DND-41 (cell line): ENCODE measurements around the gene PXDC1.
A peak's percentile ranks its signal among the peaks of the same experiment; 100 is the strongest.

ENCODE experiments used
- ATAC-seq: fragments of 200-7000 bp; cut with Tn5 transposase; 3 replicates; pipeline ENCODE4 v1.9.1; 2021; ENCODE audit warnings: low read depth; ENCODE audit not compliant: insufficient read depth
- DNase-seq: peaks from one replicate; pipeline ENCODE4 v3.0.0-alpha.2; 2020
- H2AFZ ChIP-seq: 2 replicates; pipeline ENCODE4 v1.6.0; 2012; ENCODE audit warnings: low read depth, low read length
- H3K27ac ChIP-seq: 2 replicates; pipeline ENCODE4 v1.5.1; 2012; ENCODE audit warnings: low read length, inconsistent platforms
- H3K27me3 ChIP-seq: fragments of 200-600 bp; sonication (generic); 2 replicates; pipeline ENCODE4 v1.6.0; 2012; ENCODE audit warnings: low read length, mild to moderate bottlenecking, inconsistent platforms; ENCODE audit not compliant: insufficient read depth, poor library complexity
- H3K36me3 ChIP-seq: 2 replicates; pipeline ENCODE4 v1.5.1; 2012; ENCODE audit warnings: low read length, inconsistent platforms; ENCODE audit not compliant: insufficient read depth
- H3K4me1 ChIP-seq: 2 replicates; pipeline ENCODE4 v1.5.1; 2012; ENCODE audit warnings: mild to moderate bottlenecking, low read length; ENCODE audit not compliant: insufficient read depth
- H3K4me2 ChIP-seq: 2 replicates; pipeline ENCODE4 v1.6.0; 2012; ENCODE audit warnings: mild to moderate bottlenecking, moderate library complexity, low read length, inconsistent platforms; ENCODE audit not compliant: insufficient read depth
- H3K4me3 ChIP-seq, 2 experiments: fragments of 200-600 bp in 1 of 2; shearing (Covaris generic) in 1 of 2; 2 replicates each; pipeline ENCODE4 v1.5.1; 2012 to 2016; ENCODE audit warnings: inconsistent platforms in 2 of 2, low read length in 2 of 2, mild to moderate bottlenecking in 2 of 2, low read depth in 1 of 2, moderate library complexity in 1 of 2
- H3K79me2 ChIP-seq: 2 replicates; pipeline ENCODE4 v1.6.0; 2012; ENCODE audit warnings: low read length, inconsistent platforms; ENCODE audit not compliant: insufficient read depth
- H3K9ac ChIP-seq: 2 replicates; pipeline ENCODE4 v1.6.0; 2012; ENCODE audit warnings: low read depth, mild to moderate bottlenecking, inconsistent platforms, low read length, moderate library complexity
- H3K9me3 ChIP-seq: 2 replicates; pipeline ENCODE4 v1.5.1; 2012; ENCODE audit warnings: low read length, moderate library complexity, mild to moderate bottlenecking, inconsistent platforms; ENCODE audit not compliant: insufficient read depth, severe bottlenecking
- H4K20me1 ChIP-seq: 2 replicates; pipeline ENCODE4 v1.6.0; 2012; ENCODE audit warnings: low read length; ENCODE audit not compliant: insufficient read depth
- EZH2 ChIP-seq: IDR thresholded peaks from 3 replicates; pipeline ENCODE4 v1.6.1; 2012; ENCODE audit warnings: borderline replicate concordance, low read depth, mild to moderate bottlenecking, moderate library complexity, low read length, inconsistent platforms; ENCODE audit not compliant: severe bottlenecking
- TF ChIP-seq, protein P1 (sequence below): IDR thresholded peaks from 2 replicates; pipeline ENCODE4 v1.5.1; 2012; ENCODE audit warnings: borderline replicate concordance, low read length, moderate library complexity, mild to moderate bottlenecking; ENCODE audit not compliant: poor library complexity, severe bottlenecking; ENCODE audit errors: extremely low read depth

Gene PXDC1

DNA sequence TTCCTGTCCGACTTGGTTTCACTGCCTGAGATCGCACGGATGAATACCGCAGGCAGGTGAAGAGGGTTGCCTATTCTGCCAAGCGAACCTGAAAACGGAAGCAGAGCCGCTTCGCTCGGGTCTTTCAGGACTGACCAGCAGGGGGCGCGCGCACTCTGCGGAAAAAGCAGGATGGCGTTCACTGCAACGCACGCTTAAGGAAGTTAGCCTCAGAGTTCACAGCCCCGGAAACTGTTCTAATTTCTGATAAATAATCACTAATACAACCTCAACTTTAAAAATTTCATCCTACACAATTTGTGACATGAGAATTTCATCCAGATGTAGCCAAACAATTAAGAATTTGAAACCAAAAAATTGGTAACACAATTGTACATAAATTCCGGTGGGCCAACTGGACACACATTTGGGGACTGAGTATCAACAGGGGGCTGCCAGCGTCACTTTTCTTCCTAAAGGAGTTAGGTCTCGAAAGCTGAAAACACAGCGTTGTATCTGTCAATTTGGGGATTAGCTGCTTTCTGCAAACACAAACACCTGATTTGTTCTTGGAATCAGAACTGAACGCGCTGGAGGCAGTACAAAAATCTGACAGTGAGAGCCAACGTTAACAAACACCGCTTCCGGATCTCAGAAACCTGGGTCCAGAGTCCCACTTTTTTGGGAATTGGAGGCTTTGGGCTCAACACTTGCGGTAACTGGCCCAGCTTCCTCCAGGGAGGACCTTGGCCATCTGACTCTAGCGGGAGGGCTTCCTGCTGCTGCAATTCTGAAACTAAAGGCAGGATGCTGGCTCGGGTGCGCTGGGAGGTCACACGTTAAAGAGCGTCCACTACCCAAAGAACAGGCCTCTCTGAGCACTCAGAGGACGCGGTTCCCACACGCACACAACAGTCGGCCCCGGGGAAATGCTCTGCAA is 8.8 kb downstream of the PXDC1 start:
- DNase-seq: peak; percentile 82
- Histone ChIP-seq H4K20me1 (no peaks in the 10 kb centered on the region; the same call in 1 of the 2 replicates), H2AFZ (peak overlapping the region; percentile 90), H3K4me3 (no peak overlapping the region), H3K4me1 (peaks cover 10% of the 10 kb centered on the region), H3K27ac (no peak overlapping the region), H3K9ac (peak overlapping the region; percentile 26; the same call in 1 of the 2 replicates), H3K79me2 (no peaks in the 10 kb centered on the region), H3K4me2 (peak overlapping the region; percentile 51), H3K27me3 (peaks cover 16% of the 10 kb centered on the region), H3K9me3 (no peaks in the 10 kb centered on the region), H3K36me3 (no peaks in the 10 kb centered on the region)
- TF ChIP-seq, protein P1, sequence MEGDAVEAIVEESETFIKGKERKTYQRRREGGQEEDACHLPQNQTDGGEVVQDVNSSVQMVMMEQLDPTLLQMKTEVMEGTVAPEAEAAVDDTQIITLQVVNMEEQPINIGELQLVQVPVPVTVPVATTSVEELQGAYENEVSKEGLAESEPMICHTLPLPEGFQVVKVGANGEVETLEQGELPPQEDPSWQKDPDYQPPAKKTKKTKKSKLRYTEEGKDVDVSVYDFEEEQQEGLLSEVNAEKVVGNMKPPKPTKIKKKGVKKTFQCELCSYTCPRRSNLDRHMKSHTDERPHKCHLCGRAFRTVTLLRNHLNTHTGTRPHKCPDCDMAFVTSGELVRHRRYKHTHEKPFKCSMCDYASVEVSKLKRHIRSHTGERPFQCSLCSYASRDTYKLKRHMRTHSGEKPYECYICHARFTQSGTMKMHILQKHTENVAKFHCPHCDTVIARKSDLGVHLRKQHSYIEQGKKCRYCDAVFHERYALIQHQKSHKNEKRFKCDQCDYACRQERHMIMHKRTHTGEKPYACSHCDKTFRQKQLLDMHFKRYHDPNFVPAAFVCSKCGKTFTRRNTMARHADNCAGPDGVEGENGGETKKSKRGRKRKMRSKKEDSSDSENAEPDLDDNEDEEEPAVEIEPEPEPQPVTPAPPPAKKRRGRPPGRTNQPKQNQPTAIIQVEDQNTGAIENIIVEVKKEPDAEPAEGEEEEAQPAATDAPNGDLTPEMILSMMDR: peak; percentile 88
- peak; percentile 31 for TF ChIP-seq EZH2
- ATAC-seq: peak; percentile 92

DNA sequence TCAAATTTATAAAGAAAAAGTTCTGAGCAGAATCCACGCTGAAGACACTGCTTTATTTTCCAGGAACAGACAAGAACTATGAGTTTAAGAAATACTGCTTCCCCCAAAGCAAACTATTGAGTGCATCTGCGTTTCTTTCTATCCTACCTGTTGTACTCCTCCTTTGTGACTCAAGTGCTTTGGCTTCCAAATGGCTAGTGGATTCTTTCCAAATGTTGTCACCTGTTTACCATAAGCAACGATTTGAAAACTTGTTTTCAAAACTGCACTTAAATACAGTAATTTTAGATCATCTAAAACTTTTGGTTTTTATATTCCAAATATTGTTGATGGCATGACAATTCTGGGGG is 9.5 kb downstream of the PXDC1 start:
- H3K27me3 ChIP-seq: peaks cover 16% of the 10 kb centered on the region
- 0 out of 2 replicates have a peak overlapping the region, but pooled peaks have one; percentile 26 for H3K9ac ChIP-seq
- peaks cover 10% of the 10 kb centered on the region for H3K4me1 ChIP-seq
- ATAC-seq (no peak), DNase-seq (no peak)
- no peaks in the 10 kb centered on the region for H3K9me3 ChIP-seq
- H3K4me2 ChIP-seq: peak overlapping the region; percentile 51; the same call in 1 of the 2 replicates
- no peak overlapping the region for H3K27ac ChIP-seq
- no peaks in the 10 kb centered on the region; the same call in 1 of the 2 replicates for H4K20me1 ChIP-seq
- H3K36me3 ChIP-seq: no peaks in the 10 kb centered on the region
- TF ChIP-seq EZH2: peak; percentile 45
- TF ChIP-seq, protein P1: no peak
- no peaks in the 10 kb centered on the region for H3K79me2 ChIP-seq
- peak overlapping the region; percentile 55; the same call in 1 of the 2 replicates for H2AFZ ChIP-seq
- no peak overlapping the region for H3K4me3 ChIP-seq

DNA sequence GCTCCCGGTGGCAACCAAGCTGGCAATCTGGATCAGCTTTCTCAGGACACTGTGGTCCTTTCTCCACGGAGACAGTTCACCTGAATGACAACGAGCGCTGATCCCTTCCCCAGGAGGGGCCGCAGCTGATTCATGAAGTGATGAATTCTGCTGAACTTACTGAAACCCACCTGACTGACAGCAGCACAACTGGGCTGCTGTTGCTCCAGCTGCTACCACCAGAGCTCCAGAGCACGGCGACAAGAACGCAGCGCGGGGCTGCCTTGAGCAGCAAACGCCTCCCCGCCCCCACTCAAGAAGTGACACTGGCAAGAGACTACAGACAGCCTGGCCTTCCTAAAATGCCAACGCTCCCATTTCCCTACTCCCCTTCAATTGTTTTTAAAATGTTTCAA is 10.0 kb downstream of the PXDC1 start:
- H2AFZ ChIP-seq: no peak overlapping the region
- no peaks in the 10 kb centered on the region; the same call in 1 of the 2 replicates for H4K20me1 ChIP-seq
- H3K4me1 ChIP-seq: peaks cover 10% of the 10 kb centered on the region
- no peak overlapping the region for H3K27ac ChIP-seq
- DNase-seq (no peak), ATAC-seq (no peak)
- no peak for TF ChIP-seq EZH2
- TF ChIP-seq, protein P1: no peak
- H3K36me3 ChIP-seq: no peaks in the 10 kb centered on the region
- peaks cover 16% of the 10 kb centered on the region for H3K27me3 ChIP-seq
- H3K79me2 ChIP-seq: no peaks in the 10 kb centered on the region
- no peaks in the 10 kb centered on the region for H3K9me3 ChIP-seq
- H3K4me3 ChIP-seq: no peak overlapping the region
- H3K9ac ChIP-seq: no peak overlapping the region
- H3K4me2 ChIP-seq: no peak overlapping the region
